SU-DHL-6 (cell line): ENCODE measurements around the gene SLC25A20.

Source experiments
- CTCF ChIP-seq: fragments of 200-600 bp; sonication (generic); IDR thresholded peaks from one replicate; pipeline ENCODE4 v1.5.1; 2017; ENCODE audit warnings: antibody characterized with exemption, mild to moderate bottlenecking, low read length, moderate library complexity; ENCODE audit not compliant: insufficient read depth, poor library complexity, severe bottlenecking
- EZH2phosphoT487 ChIP-seq: fragments of 200-600 bp; sonication (generic), shearing (Covaris generic); conservative IDR thresholded peaks from 2 replicates; pipeline ENCODE4 v1.6.1; 2018; ENCODE audit warnings: mild to moderate bottlenecking, antibody characterized with exemption, low read length, moderate library complexity, mixed read lengths

DNA sequence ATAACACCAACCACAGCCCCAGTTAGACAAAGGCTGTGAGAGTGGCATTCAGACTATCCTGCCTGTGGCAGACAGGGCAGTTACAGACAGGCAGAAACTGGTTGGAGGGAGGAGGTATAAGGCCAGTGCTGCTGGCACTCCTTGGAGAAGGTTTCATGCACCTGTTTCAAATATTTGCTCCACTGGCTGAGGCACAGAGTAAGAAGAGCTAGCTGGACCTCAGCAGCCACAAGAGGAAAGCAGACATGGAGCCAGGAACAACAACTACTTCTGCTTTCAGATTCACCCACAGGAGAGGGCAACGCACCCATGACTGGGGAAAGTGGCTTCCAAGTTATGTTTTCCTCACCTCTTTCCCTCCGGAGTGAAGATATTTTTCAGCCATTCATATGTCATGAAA, 39.5 kb downstream of the SLC25A20 start:
- no peak for TF ChIP-seq CTCF
- TF ChIP-seq EZH2phosphoT487: no peak
